D721Med (cell line): Measurements from ENCODE around the gene EPHB1.

Source experiments
- DNase-seq: peaks from one replicate; pipeline ENCODE4 v3.0.0; 2011; ENCODE audit warnings: low spot score; ENCODE audit not compliant: insufficient read length
- FAIRE-seq: peaks from 2 replicates; lab custom pipeline; 2011; peaks lifted over from hg19 to GRCh38; lab: Jason Lieb, UNC
- TF ChIP-seq, protein P1 (sequence below): IDR thresholded peaks from 2 replicates; pipeline ENCODE4 v1.5.1; 2012; ENCODE audit warnings: mild to moderate bottlenecking, control low read depth; ENCODE audit not compliant: insufficient read depth; ENCODE audit errors: missing control alignments

The EPHB1 gene

DNA sequence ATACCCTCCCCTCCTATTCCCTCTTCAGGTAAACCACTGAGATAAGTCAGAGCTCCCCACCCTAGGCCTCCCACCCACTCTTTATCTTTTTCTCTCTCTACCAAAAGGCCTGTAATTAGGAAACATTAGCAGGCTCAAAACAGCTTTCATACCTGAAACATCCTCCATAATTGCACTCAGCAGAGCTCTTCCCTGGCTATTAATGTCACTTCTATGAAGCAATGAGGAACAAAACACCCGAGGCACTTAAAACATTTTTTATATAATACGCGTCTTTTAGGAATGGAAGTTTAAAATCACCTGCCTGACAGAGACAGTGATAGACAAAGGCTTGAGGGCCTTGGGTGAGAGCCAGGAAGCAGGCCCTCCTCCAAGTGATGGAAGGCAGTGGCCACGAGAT is 138.9 kb downstream of the EPHB1 start:
- TF ChIP-seq, protein P1, sequence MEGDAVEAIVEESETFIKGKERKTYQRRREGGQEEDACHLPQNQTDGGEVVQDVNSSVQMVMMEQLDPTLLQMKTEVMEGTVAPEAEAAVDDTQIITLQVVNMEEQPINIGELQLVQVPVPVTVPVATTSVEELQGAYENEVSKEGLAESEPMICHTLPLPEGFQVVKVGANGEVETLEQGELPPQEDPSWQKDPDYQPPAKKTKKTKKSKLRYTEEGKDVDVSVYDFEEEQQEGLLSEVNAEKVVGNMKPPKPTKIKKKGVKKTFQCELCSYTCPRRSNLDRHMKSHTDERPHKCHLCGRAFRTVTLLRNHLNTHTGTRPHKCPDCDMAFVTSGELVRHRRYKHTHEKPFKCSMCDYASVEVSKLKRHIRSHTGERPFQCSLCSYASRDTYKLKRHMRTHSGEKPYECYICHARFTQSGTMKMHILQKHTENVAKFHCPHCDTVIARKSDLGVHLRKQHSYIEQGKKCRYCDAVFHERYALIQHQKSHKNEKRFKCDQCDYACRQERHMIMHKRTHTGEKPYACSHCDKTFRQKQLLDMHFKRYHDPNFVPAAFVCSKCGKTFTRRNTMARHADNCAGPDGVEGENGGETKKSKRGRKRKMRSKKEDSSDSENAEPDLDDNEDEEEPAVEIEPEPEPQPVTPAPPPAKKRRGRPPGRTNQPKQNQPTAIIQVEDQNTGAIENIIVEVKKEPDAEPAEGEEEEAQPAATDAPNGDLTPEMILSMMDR = no peak
- no peak for DNase-seq
- no peak for FAIRE-seq

DNA sequence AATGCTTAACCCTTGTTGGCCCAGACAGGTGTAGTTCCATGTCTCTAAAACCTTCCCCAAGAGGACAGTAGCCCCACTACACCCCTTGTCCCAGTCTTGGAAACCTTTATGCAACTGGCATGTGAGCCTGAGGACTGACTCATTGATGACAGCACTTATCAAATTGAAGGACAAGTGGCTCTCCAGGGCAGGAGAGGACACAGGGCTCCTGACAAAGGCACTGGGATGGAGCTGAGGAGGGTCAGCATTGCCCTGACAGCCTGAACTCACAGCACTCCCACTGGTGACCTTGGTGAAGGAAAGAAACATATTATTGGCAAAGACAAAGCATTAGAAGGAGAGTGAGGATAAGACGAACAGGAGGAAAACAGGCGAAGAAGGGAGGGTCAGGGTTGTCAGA is 139.9 kb downstream of the EPHB1 start:
- TF ChIP-seq, protein P1 = no peak
- FAIRE-seq = no peak
- no peak for DNase-seq

DNA sequence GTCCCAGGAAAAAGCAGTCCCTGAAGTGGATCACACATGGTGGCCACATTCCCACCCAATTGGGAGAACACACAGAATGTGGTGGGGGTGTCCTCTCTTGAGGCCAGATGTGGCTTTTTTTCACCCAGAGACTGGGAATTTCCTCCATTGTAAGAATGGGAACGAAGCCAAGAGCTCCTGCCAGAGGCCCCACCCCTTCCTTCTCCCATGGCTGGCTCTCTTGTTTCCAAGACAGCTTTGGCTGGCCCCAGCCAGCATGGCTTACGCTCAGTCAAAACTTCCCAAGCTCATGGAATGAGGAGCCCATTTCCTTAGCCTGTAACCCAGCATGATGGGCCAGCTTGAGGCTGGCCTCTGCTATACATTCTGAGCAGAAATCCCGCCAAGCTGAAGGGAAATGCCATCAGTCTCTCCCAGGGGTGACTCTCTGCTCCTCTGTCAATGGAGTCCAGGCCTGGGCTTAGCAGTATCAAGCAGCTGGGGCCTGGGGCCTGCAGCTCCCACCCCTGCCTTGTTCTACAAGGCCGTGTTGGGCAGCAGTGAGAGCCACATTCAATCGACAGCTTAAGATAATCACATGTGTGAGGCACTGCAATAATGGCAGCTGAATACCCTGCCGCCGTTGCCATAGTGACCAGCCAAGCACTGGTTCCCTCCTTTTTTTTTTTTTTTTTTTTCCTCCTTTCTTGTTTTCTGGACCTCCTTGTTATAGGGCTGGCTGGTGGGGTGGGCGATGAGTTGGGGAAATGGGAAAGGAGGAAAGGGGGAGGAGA is 142.4 kb downstream of the EPHB1 start:
- DNase-seq = no peak
- TF ChIP-seq, protein P1 = no peak
- FAIRE-seq = no peak

DNA sequence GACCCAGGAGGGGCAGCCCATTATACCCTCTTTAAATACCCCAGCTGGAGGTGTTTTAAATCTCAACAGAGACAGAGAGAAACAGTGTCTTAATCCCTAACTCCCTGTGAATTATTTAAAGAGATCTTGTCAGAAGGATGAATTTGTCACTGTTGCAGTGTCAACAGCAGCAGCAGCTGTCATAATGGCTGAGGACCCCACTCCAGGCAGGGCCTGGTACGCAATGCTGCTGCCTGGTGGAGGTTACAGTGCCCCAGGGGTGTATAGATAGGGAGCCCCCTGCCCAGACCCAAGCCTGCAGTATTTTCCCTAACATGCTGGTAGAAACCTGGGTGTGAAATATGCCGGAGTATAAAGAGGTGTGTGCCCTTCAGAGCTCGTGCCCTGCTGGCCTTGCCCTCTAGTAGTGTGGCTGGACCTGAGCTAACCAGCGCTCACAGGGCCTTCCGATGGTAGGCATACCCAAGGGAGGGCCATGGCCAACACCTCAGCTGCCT is 143.0 kb downstream of the EPHB1 start:
- FAIRE-seq (no peak), DNase-seq (no peak)
- TF ChIP-seq, protein P1 = no peak

DNA sequence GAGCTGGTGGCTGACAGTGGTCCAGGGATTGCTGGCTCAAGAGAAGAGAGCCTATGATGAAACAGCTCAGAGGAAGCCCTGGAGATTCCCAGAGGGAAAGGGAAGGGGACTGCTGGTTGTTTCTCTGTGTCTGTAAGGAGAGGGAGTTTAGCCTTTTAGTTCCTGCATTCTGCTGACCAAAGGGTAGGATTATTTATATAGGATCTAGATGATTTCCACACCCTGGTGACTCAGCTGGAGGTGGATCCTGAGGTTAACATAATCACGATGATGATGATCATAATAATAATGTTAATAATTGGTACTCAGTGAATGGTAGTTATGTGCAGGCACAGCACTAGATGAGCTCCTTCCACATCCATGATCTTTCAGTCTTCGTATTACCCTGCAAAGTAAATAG is 144.9 kb downstream of the EPHB1 start:
- DNase-seq = no peak
- FAIRE-seq = no peak
- TF ChIP-seq, protein P1 = no peak

DNA sequence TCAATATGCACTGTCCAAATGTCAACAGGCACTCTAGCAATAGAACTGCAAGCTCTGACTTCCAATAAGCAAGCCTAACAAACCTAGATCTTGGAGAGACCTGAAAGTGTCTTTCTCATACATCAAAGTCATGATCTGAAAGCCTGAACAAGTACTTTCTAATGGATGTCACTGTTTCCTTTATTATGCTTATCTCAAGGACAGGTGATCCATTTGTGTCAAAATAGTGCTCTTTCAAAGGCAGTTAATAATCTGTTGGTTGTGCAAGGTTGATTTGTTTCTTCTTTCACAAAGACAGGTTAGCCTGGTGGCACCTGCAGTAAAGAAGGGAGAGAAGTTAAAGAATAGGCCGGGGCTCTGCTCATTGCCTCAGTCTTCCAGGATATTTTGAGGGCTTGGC is 146.8 kb downstream of the EPHB1 start:
- TF ChIP-seq, protein P1 = no peak
- FAIRE-seq = no peak
- DNase-seq = no peak

DNA sequence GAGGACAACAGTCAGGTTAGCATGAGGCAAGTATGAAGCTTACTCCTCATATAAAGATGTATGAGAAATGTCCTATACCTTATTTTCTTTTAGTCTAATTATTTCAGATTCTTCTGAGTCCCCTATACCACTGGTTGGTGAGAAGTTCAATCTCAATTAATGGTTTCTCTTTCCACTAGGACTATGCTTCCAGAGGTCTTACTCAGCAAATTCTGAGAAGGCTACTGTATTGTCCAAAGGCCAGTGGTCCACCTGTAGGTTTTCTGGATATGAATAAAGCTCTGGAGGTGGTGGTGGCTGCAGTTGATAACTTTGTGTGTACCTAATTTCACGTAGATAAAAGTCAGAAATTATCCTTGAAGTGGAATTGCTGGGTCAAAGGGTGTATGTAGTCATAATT is 149.4 kb downstream of the EPHB1 start:
- FAIRE-seq = no peak
- TF ChIP-seq, protein P1 = no peak
- DNase-seq = no peak
